ENCODE data around the gene RIMBP2.

RIMBP2 gene

GRCh38 chr12:130611026-130611905 is 104.8 kb downstream of the RIMBP2 start (continued):
- TF ChIP-seq, protein P1, sequence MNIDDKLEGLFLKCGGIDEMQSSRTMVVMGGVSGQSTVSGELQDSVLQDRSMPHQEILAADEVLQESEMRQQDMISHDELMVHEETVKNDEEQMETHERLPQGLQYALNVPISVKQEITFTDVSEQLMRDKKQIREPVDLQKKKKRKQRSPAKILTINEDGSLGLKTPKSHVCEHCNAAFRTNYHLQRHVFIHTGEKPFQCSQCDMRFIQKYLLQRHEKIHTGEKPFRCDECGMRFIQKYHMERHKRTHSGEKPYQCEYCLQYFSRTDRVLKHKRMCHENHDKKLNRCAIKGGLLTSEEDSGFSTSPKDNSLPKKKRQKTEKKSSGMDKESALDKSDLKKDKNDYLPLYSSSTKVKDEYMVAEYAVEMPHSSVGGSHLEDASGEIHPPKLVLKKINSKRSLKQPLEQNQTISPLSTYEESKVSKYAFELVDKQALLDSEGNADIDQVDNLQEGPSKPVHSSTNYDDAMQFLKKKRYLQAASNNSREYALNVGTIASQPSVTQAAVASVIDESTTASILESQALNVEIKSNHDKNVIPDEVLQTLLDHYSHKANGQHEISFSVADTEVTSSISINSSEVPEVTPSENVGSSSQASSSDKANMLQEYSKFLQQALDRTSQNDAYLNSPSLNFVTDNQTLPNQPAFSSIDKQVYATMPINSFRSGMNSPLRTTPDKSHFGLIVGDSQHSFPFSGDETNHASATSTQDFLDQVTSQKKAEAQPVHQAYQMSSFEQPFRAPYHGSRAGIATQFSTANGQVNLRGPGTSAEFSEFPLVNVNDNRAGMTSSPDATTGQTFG (tag by site-specific recombination; IDR thresholded peaks at IDR 0.05; ENCODE audit: borderline replicate concordance), result no peak

DNA sequence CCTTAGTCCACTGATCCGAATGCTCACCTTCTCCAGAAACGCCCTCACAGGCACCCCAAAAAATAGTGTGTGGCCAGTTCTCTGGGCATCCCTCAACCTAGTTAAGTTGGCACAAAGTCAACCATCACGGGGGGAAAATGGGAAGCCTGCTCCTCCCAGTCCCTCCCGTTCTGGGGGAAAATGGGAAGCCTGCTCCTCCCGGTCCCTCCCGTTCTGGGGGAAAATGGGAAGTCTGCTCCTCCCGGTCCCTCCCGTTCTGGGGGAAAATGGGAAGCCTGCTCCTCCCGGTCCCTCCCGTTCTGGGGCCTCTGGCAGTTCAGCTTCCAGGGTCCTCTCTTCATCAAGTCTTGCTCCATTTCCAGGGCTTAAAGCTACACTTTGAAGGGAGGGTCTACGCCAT is 106.1 kb downstream of the RIMBP2 start:
- H3K4me1 ChIP-seq (ENCODE audit: control insufficient read depth, insufficient read depth, low read length), result no peaks in the 10 kb centered on the region

GRCh38 chr12:130608831-130609230 is 107.3 kb downstream of the RIMBP2 start:
- POLR2A ChIA-PET, result no interaction called here
- no peak overlapping the region for H3K4me3 ChIP-seq (ENCODE audit: low read depth, low read length)
- no peaks in the 10 kb centered on the region for H3K36me3 ChIP-seq (ENCODE audit: control insufficient read depth in 2 of 2, insufficient read depth in 1 of 2, low read length in 2 of 2)
- CTCF ChIA-PET, result no interaction called here
- TF ChIP-seq BCL6B (tag by site-specific recombination; IDR thresholded peaks at IDR 0.05) (no peak), ZBTB21 (tag by site-specific recombination; IDR thresholded peaks at IDR 0.05) (0 out of 2 replicates have a peak, but pooled peaks have one; percentile 11), RBAK (tag by site-specific recombination; IDR thresholded peaks at IDR 0.05) (no peak), ZNF664 (tag by site-specific recombination; IDR thresholded peaks at IDR 0.05) (no peak)
- TF ChIP-seq, protein P2, sequence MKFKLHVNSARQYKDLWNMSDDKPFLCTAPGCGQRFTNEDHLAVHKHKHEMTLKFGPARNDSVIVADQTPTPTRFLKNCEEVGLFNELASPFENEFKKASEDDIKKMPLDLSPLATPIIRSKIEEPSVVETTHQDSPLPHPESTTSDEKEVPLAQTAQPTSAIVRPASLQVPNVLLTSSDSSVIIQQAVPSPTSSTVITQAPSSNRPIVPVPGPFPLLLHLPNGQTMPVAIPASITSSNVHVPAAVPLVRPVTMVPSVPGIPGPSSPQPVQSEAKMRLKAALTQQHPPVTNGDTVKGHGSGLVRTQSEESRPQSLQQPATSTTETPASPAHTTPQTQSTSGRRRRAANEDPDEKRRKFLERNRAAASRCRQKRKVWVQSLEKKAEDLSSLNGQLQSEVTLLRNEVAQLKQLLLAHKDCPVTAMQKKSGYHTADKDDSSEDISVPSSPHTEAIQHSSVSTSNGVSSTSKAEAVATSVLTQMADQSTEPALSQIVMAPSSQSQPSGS (tag by site-specific recombination; IDR thresholded peaks at IDR 0.05; ENCODE audit: low read depth), result peak; percentile 29; the same call in 1 of the 2 replicates
- no peaks in the 10 kb centered on the region for H3K9me3 ChIP-seq (ENCODE audit: control insufficient read depth, insufficient read depth, low read depth, low read length)
- no peaks in the 10 kb centered on the region for H3K4me1 ChIP-seq (ENCODE audit: control insufficient read depth, insufficient read depth, low read length)
- H3K27ac ChIP-seq (ENCODE audit: extremely low read depth, low read depth, low read length), result no peak overlapping the region

More for the DNA sequence above, 106.1 kb downstream of the RIMBP2 start:
- H3K27ac ChIP-seq (ENCODE audit: extremely low read depth, low read depth, low read length), result no peak overlapping the region
- no peaks in the 10 kb centered on the region for H3K9me3 ChIP-seq (ENCODE audit: control insufficient read depth, insufficient read depth, low read depth, low read length)
- ChIA-PET POLR2A (no interaction called here), CTCF (no interaction called here)
- H3K36me3 ChIP-seq (ENCODE audit: control insufficient read depth in 2 of 2, insufficient read depth in 1 of 2, low read length in 2 of 2), result no peaks in the 10 kb centered on the region
- TF ChIP-seq ZFP69B (tag by site-specific recombination; IDR thresholded peaks at IDR 0.05), result no peak
- no peak for TF ChIP-seq ZNF843 (tag by site-specific recombination; IDR thresholded peaks at IDR 0.05)
- TF ChIP-seq ZNF169 (tag by site-specific recombination; IDR thresholded peaks at IDR 0.05), result no peak
- no peak for TF ChIP-seq ZBTB17 (tag by site-specific recombination; IDR thresholded peaks at IDR 0.05)
- TF ChIP-seq ZSCAN5A (tag by site-specific recombination; IDR thresholded peaks at IDR 0.05), result no peak
- no peak for TF ChIP-seq ZBTB21 (tag by site-specific recombination; IDR thresholded peaks at IDR 0.05)
- TF ChIP-seq ZNF174 (tag by site-specific recombination; IDR thresholded peaks at IDR 0.05), result no peak
- no peak overlapping the region for H3K4me3 ChIP-seq (ENCODE audit: low read depth, low read length)

Measured in HEK293 (cell line).